ENCODE measurements around the gene ZNF385D.

Gene ZNF385D

GRCh38 chr3:21673393-21673792, 77.6 kb downstream of the ZNF385D start:
- DNase-seq: no peak
- Histone ChIP-seq H3K14ac (ENCODE audit: low read length in 2 of 2) (no peak overlapping the region), H3K18ac (ENCODE audit: low read depth in 1 of 2, low read length in 2 of 2) (no peak overlapping the region), H2BK15ac (ENCODE audit: low read depth, poor library complexity, severe bottlenecking) (no peak overlapping the region), H3K27me3 (ENCODE audit: control insufficient read depth in 1 of 2, insufficient read depth in 1 of 2, low read length in 2 of 2) (no peaks in the 10 kb centered on the region), H3K4ac (ENCODE audit: low read depth in 1 of 2, low read length in 2 of 2) (no peak overlapping the region), H4K8ac (ENCODE audit: low read length) (no peak overlapping the region), H3K4me1 (ENCODE audit: control insufficient read depth, insufficient read depth, low read depth, low read length) (no peaks in the 10 kb centered on the region), H4K91ac (ENCODE audit: low read length) (no peak overlapping the region), H2AK5ac (ENCODE audit: low read length, severe bottlenecking) (no peak overlapping the region), H2BK5ac (ENCODE audit: low read depth, low read length, poor library complexity, severe bottlenecking) (no peak overlapping the region), H3K27ac (ENCODE audit: low read length, poor library complexity, severe bottlenecking) (peak overlapping the region; percentile 33), H3K4me2 (ENCODE audit: low read length, poor library complexity, severe bottlenecking) (no peak overlapping the region), H2BK120ac (ENCODE audit: low read depth, low read length) (no peak overlapping the region), H2AFZ (ENCODE audit: low read depth, low read length) (no peak overlapping the region), H3K9ac (ENCODE audit: low read length) (peak overlapping the region; percentile 67), H3K79me1 (replicated peaks; ENCODE audit: low read length, poor library complexity, severe bottlenecking) (peaks cover 10% of the 10 kb centered on the region), H3K23ac (ENCODE audit: low read length in 2 of 2) (no peak overlapping the region), H3K36me3 (ENCODE audit: control insufficient read depth in 1 of 2, insufficient read depth in 2 of 2, low read depth in 1 of 2, low read length in 2 of 2) (no peaks in the 10 kb centered on the region), H2BK12ac (ENCODE audit: low read length in 2 of 2) (no peak overlapping the region), H3K4me3 (ENCODE audit: insufficient read depth in 1 of 2, low read depth in 1 of 2, low read length in 2 of 2) (no peak overlapping the region), H3K9me3 (ENCODE audit: control insufficient read depth, low read length) (no peaks in the 10 kb centered on the region)
- 100% methylated on average over 1 of the region's 3 CpGs for WGBS

GRCh38 chr3:21672303-21672702, 78.7 kb downstream of the ZNF385D start:
- Histone ChIP-seq H2BK120ac (ENCODE audit: low read depth, low read length) (no peak overlapping the region), H3K4me2 (ENCODE audit: low read length, poor library complexity, severe bottlenecking) (no peak overlapping the region), H2AFZ (ENCODE audit: low read depth, low read length) (no peak overlapping the region), H3K4ac (ENCODE audit: low read depth in 1 of 2, low read length in 2 of 2) (no peak overlapping the region), H2BK15ac (ENCODE audit: low read depth, poor library complexity, severe bottlenecking) (no peak overlapping the region), H4K91ac (ENCODE audit: low read length) (no peak overlapping the region), H2AK5ac (ENCODE audit: low read length, severe bottlenecking) (no peak overlapping the region), H3K27me3 (ENCODE audit: control insufficient read depth in 1 of 2, insufficient read depth in 1 of 2, low read length in 2 of 2) (no peaks in the 10 kb centered on the region), H3K9me3 (ENCODE audit: control insufficient read depth, low read length) (no peaks in the 10 kb centered on the region), H2BK5ac (ENCODE audit: low read depth, low read length, poor library complexity, severe bottlenecking) (no peak overlapping the region), H3K18ac (ENCODE audit: low read depth in 1 of 2, low read length in 2 of 2) (no peak overlapping the region), H3K4me3 (ENCODE audit: insufficient read depth in 1 of 2, low read depth in 1 of 2, low read length in 2 of 2) (no peak overlapping the region), H2BK12ac (ENCODE audit: low read length in 2 of 2) (no peak overlapping the region), H3K36me3 (ENCODE audit: control insufficient read depth in 1 of 2, insufficient read depth in 2 of 2, low read depth in 1 of 2, low read length in 2 of 2) (no peaks in the 10 kb centered on the region), H3K4me1 (ENCODE audit: control insufficient read depth, insufficient read depth, low read depth, low read length) (no peaks in the 10 kb centered on the region), H3K9ac (ENCODE audit: low read length) (peak overlapping the region; percentile 67), H4K8ac (ENCODE audit: low read length) (no peak overlapping the region), H3K14ac (ENCODE audit: low read length in 2 of 2) (no peak overlapping the region), H3K23ac (ENCODE audit: low read length in 2 of 2) (no peak overlapping the region), H3K27ac (ENCODE audit: low read length, poor library complexity, severe bottlenecking) (peak overlapping the region; percentile 44), H3K79me1 (replicated peaks; ENCODE audit: low read length, poor library complexity, severe bottlenecking) (peaks cover 12% of the 10 kb centered on the region)
- DNase-seq: peak; percentile 58
- WGBS: 0% methylated on average over 1 of the region's 1 CpG

GRCh38 chr3:21670386-21670785, 80.6 kb downstream of the ZNF385D start:
- no peak overlapping the region for H3K23ac ChIP-seq (ENCODE audit: low read length in 2 of 2)
- H3K27ac ChIP-seq (ENCODE audit: low read length, poor library complexity, severe bottlenecking): no peak overlapping the region
- H3K4me2 ChIP-seq (ENCODE audit: low read length, poor library complexity, severe bottlenecking): no peak overlapping the region
- H3K27me3 ChIP-seq (ENCODE audit: control insufficient read depth in 1 of 2, insufficient read depth in 1 of 2, low read length in 2 of 2): no peaks in the 10 kb centered on the region
- H3K4me1 ChIP-seq (ENCODE audit: control insufficient read depth, insufficient read depth, low read depth, low read length): no peaks in the 10 kb centered on the region
- H4K91ac ChIP-seq (ENCODE audit: low read length): no peak overlapping the region
- no peak overlapping the region for H2AFZ ChIP-seq (ENCODE audit: low read depth, low read length)
- H2BK12ac ChIP-seq (ENCODE audit: low read length in 2 of 2): no peak overlapping the region
- H2BK5ac ChIP-seq (ENCODE audit: low read depth, low read length, poor library complexity, severe bottlenecking): no peak overlapping the region
- no peak overlapping the region for H2BK120ac ChIP-seq (ENCODE audit: low read depth, low read length)
- no peak overlapping the region for H2BK15ac ChIP-seq (ENCODE audit: low read depth, poor library complexity, severe bottlenecking)
- no peaks in the 10 kb centered on the region for H3K9me3 ChIP-seq (ENCODE audit: control insufficient read depth, low read length)
- 75% methylated on average over 4 of the region's 6 CpGs for WGBS
- H3K18ac ChIP-seq (ENCODE audit: low read depth in 1 of 2, low read length in 2 of 2): no peak overlapping the region
- no peak overlapping the region for H4K8ac ChIP-seq (ENCODE audit: low read length)
- no peak overlapping the region for H3K4ac ChIP-seq (ENCODE audit: low read depth in 1 of 2, low read length in 2 of 2)
- no peak overlapping the region for H3K9ac ChIP-seq (ENCODE audit: low read length)
- DNase-seq: no peak
- H3K14ac ChIP-seq (ENCODE audit: low read length in 2 of 2): no peak overlapping the region
- H3K79me1 ChIP-seq (replicated peaks; ENCODE audit: low read length, poor library complexity, severe bottlenecking): peaks cover 13% of the 10 kb centered on the region
- H3K36me3 ChIP-seq (ENCODE audit: control insufficient read depth in 1 of 2, insufficient read depth in 2 of 2, low read depth in 1 of 2, low read length in 2 of 2): no peaks in the 10 kb centered on the region
- no peak overlapping the region for H2AK5ac ChIP-seq (ENCODE audit: low read length, severe bottlenecking)
- no peak overlapping the region for H3K4me3 ChIP-seq (ENCODE audit: insufficient read depth in 1 of 2, low read depth in 1 of 2, low read length in 2 of 2)

GRCh38 chr3:21668012-21668411, 83.0 kb downstream of the ZNF385D start:
- no peak overlapping the region for H2AK5ac ChIP-seq (ENCODE audit: low read length, severe bottlenecking)
- 75% methylated on average over 1 of the region's 1 CpG for WGBS
- H2AFZ ChIP-seq (ENCODE audit: low read depth, low read length): no peak overlapping the region
- no peak overlapping the region for H2BK120ac ChIP-seq (ENCODE audit: low read depth, low read length)
- H3K4ac ChIP-seq (ENCODE audit: low read depth in 1 of 2, low read length in 2 of 2): no peak overlapping the region
- no peak overlapping the region for H3K18ac ChIP-seq (ENCODE audit: low read depth in 1 of 2, low read length in 2 of 2)
- H3K27ac ChIP-seq (ENCODE audit: low read length, poor library complexity, severe bottlenecking): no peak overlapping the region
- H3K27me3 ChIP-seq (ENCODE audit: control insufficient read depth in 1 of 2, insufficient read depth in 1 of 2, low read length in 2 of 2): no peaks in the 10 kb centered on the region
- H3K9me3 ChIP-seq (ENCODE audit: control insufficient read depth, low read length): no peaks in the 10 kb centered on the region
- H3K36me3 ChIP-seq (ENCODE audit: control insufficient read depth in 1 of 2, insufficient read depth in 2 of 2, low read depth in 1 of 2, low read length in 2 of 2): peaks cover 0 to 6% of the 10 kb centered on the region in 2 experiments
- no peak overlapping the region for H2BK5ac ChIP-seq (ENCODE audit: low read depth, low read length, poor library complexity, severe bottlenecking)
- no peak overlapping the region for H4K8ac ChIP-seq (ENCODE audit: low read length)
- no peak overlapping the region for H2BK12ac ChIP-seq (ENCODE audit: low read length in 2 of 2)
- no peak overlapping the region for H3K4me3 ChIP-seq (ENCODE audit: insufficient read depth in 1 of 2, low read depth in 1 of 2, low read length in 2 of 2)
- H3K9ac ChIP-seq (ENCODE audit: low read length): no peak overlapping the region
- no peak overlapping the region for H3K4me2 ChIP-seq (ENCODE audit: low read length, poor library complexity, severe bottlenecking)
- no peaks in the 10 kb centered on the region for H3K4me1 ChIP-seq (ENCODE audit: control insufficient read depth, insufficient read depth, low read depth, low read length)
- no peak overlapping the region for H3K23ac ChIP-seq (ENCODE audit: low read length in 2 of 2)
- H4K91ac ChIP-seq (ENCODE audit: low read length): no peak overlapping the region
- no peak for DNase-seq
- H3K79me1 ChIP-seq (replicated peaks; ENCODE audit: low read length, poor library complexity, severe bottlenecking): peaks cover 19% of the 10 kb centered on the region
- no peak overlapping the region for H3K14ac ChIP-seq (ENCODE audit: low read length in 2 of 2)
- H2BK15ac ChIP-seq (ENCODE audit: low read depth, poor library complexity, severe bottlenecking): no peak overlapping the region
